Testis (tissue), 2 donors: ENCODE results near the gene GUK1.

Experiments
- POLR2A ChIP-seq: fragments of 450-650 bp; IDR thresholded peaks from one replicate; pipeline ENCODE4 v1.6.1; 2017; ENCODE audit warnings: antibody characterized with exemption, mild to moderate bottlenecking, moderate library complexity
- TF ChIP-seq, protein P1 (sequence below), 3 experiments: fragments of 450-650 bp in 2 of 3; fragments of 200-600 bp in 1 of 3; sonication (generic) in 1 of 3; IDR thresholded peaks; one replicate each; pipeline ENCODE4 v1.5.1; 2016 to 2019; ENCODE audit warnings: antibody characterized with exemption in 3 of 3, mild to moderate bottlenecking in 2 of 3, moderate library complexity in 1 of 3

DNA sequence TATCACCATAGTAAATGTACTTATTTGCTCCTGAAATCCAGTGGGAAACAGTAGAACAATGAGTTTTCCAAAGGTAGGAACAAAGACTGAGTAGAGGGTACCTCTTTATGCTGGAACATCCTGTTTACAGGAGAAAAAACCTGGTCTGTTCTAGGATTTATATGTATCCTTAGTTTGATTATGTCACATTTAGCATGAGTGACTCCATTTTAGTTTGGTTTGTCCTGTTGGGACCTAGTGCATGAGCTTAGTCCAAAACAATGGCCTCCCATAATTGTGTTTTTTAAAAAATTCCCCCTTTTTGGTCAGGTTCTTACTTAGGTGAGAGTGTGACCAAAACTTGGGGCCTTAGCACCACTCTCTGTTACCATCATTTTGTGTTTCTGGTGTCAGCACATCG is 27.5 kb upstream of the GUK1 start:
- TF ChIP-seq, protein P1, sequence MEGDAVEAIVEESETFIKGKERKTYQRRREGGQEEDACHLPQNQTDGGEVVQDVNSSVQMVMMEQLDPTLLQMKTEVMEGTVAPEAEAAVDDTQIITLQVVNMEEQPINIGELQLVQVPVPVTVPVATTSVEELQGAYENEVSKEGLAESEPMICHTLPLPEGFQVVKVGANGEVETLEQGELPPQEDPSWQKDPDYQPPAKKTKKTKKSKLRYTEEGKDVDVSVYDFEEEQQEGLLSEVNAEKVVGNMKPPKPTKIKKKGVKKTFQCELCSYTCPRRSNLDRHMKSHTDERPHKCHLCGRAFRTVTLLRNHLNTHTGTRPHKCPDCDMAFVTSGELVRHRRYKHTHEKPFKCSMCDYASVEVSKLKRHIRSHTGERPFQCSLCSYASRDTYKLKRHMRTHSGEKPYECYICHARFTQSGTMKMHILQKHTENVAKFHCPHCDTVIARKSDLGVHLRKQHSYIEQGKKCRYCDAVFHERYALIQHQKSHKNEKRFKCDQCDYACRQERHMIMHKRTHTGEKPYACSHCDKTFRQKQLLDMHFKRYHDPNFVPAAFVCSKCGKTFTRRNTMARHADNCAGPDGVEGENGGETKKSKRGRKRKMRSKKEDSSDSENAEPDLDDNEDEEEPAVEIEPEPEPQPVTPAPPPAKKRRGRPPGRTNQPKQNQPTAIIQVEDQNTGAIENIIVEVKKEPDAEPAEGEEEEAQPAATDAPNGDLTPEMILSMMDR (IDR thresholded peaks at IDR 0.05), result no peak
- TF ChIP-seq POLR2A, result no peak
